Forelimb muscle (tissue), 1 donor: ENCODE results near the gene NXT1. TPM values are rescaled to one million over a fixed set of nuclear protein-coding genes. Genes with fewer than 3 reads are reported as not detected.
"Not testable (repeated sequence)": the region's sequence is repeated elsewhere in the genome, so short reads cannot be mapped to it uniquely, and the experiment has no call there.

Source experiments
- DNase-seq: peaks from one replicate; pipeline ENCODE4 v3.0.0-alpha.2; 2013; ENCODE audit warnings: low read depth
- polyA plus RNA-seq: library from polyadenylated mRNA; unstranded; fragments of 120-200 nt; gene quantifications from one replicate; pipeline ENCODE4 v1.2.1, GENCODE V29; 2013; ENCODE audit not compliant: insufficient read length

Gene NXT1
- polyA plus RNA-seq, 1 donor: 10.5 TPM

GRCh38 chr20:23331450-23332350 lies 18.9 kb upstream of the NXT1 start:
- no peak for DNase-seq

GRCh38 chr20:23332467-23332866 lies 18.1 kb upstream of the NXT1 start:
- no peak for DNase-seq

GRCh38 chr20:23334111-23334510 lies 16.5 kb upstream of the NXT1 start:
- DNase-seq: no peak

GRCh38 chr20:23335521-23335920 lies 15.1 kb upstream of the NXT1 start:
- no peak for DNase-seq

- DNase-seq: no peak
Measured at GRCh38 chr20:23336476-23336875, 14.1 kb upstream of the NXT1 start.

GRCh38 chr20:23337312-23337711 lies 13.3 kb upstream of the NXT1 start:
- DNase-seq: no peak

- no peak for DNase-seq
Measured at GRCh38 chr20:23339986-23340385, 10.6 kb upstream of the NXT1 start.

- DNase-seq: no peak
Measured at GRCh38 chr20:23340524-23340923, 10.1 kb upstream of the NXT1 start.

- no peak for DNase-seq
Measured at GRCh38 chr20:23341073-23341472, 9.5 kb upstream of the NXT1 start.

- no peak for DNase-seq
Measured at GRCh38 chr20:23343590-23343989, 7.0 kb upstream of the NXT1 start.

- DNase-seq: no peak
Measured at GRCh38 chr20:23344336-23344735, 6.3 kb upstream of the NXT1 start.

- no peak for DNase-seq
Measured at GRCh38 chr20:23346002-23346401, 4.6 kb upstream of the NXT1 start.

- no peak for DNase-seq
Measured at GRCh38 chr20:23347791-23348190, 2.8 kb upstream of the NXT1 start.

- not testable (repeated sequence) for DNase-seq
Measured at GRCh38 chr20:23348510-23348909, 2.1 kb upstream of the NXT1 start.

- peak; percentile 62 for DNase-seq
Measured at GRCh38 chr20:23349338-23350195, 1.0 kb upstream of the NXT1 start.

- DNase-seq: no peak
Measured at GRCh38 chr20:23350904-23351838, 580 bp downstream of the NXT1 start.

GRCh38 chr20:23356203-23356602 lies 5.6 kb downstream of the NXT1 start:
- no peak for DNase-seq

GRCh38 chr20:23357767-23358562 lies 7.4 kb downstream of the NXT1 start:
- DNase-seq: peak; percentile 96

GRCh38 chr20:23358563-23358906 lies 7.9 kb downstream of the NXT1 start:
- DNase-seq: no peak

- DNase-seq: no peak
Measured at GRCh38 chr20:23358923-23359593, 8.5 kb downstream of the NXT1 start.
